Chondrocyte (in vitro differentiated cells): Measurements from ENCODE around the gene CRIM1. TPM values are rescaled to one million over a fixed set of nuclear protein-coding genes. Genes with fewer than 3 reads are reported as not detected.
A peak's percentile ranks its signal among the peaks of the same experiment; 100 is the strongest.

Experiments used
- DNase-seq: peaks from one replicate; pipeline ENCODE4 v3.0.0; 2021; ENCODE audit warnings: mixed read lengths, low spot score
- H3K27ac Mint-ChIP-seq: one replicate; pipeline ENCODE4 v1.8.0; 2021; ENCODE audit warnings: mild to moderate bottlenecking, moderate library complexity, mixed read lengths; ENCODE audit not compliant: unreplicated experiment
- H3K27me3 Mint-ChIP-seq: 2 replicates; pipeline ENCODE4 v1.8.0; 2021; ENCODE audit warnings: low read depth, mixed read lengths
- H3K36me3 Mint-ChIP-seq: 2 replicates; pipeline ENCODE4 v1.8.0; 2021; ENCODE audit warnings: low read depth, mixed read lengths
- H3K4me1 Mint-ChIP-seq: 2 replicates; pipeline ENCODE4 v1.8.0; 2021; ENCODE audit warnings: low read depth, mild to moderate bottlenecking, mixed read lengths
- H3K4me3 Mint-ChIP-seq: one replicate; pipeline ENCODE4 v1.8.0; 2021; ENCODE audit warnings: mild to moderate bottlenecking, moderate library complexity, mixed read lengths; ENCODE audit not compliant: unreplicated experiment
- H3K9me3 Mint-ChIP-seq: 2 replicates; pipeline ENCODE4 v1.8.0; 2021; ENCODE audit warnings: low read depth, mixed read lengths
- CTCF ChIP-seq: fragments of 200-600 bp; sonication (generic); IDR thresholded peaks from 2 replicates; pipeline ENCODE4 v1.5.0; 2021; ENCODE audit warnings: antibody characterized with exemption, mild to moderate bottlenecking, moderate library complexity
- total RNA-seq: library from RNA; stranded (reverse); gene quantifications from 3 replicates; pipeline ENCODE4 v1.2.1, GENCODE V29; 2021

CRIM1 gene
- total RNA-seq, 1 donor from 2014 or later = 194 TPM

- Mint-ChIP-seq H3K27ac (peak overlapping the region; percentile 88), H3K9me3 (no peaks in the 10 kb centered on the region), H3K4me3 (peak overlapping the region; percentile 31), H3K27me3 (no peaks in the 10 kb centered on the region), H3K36me3 (no peaks in the 10 kb centered on the region), H3K4me1 (peaks cover 90% of the 10 kb centered on the region)
- DNase-seq = no peak
- TF ChIP-seq CTCF = no peak
Observed at GRCh38 chr2:36433311-36434217, 78.0 kb downstream of the CRIM1 start.

GRCh38 chr2:36438449-36438977, 82.9 kb downstream of the CRIM1 start:
- peaks cover 83% of the 10 kb centered on the region for H3K4me1 Mint-ChIP-seq

GRCh38 chr2:36439084-36439483, 83.5 kb downstream of the CRIM1 start:
- H3K4me3 Mint-ChIP-seq = no peak overlapping the region
- peaks cover 79% of the 10 kb centered on the region for H3K4me1 Mint-ChIP-seq
- DNase-seq = no peak
- H3K9me3 Mint-ChIP-seq = no peaks in the 10 kb centered on the region
- H3K27me3 Mint-ChIP-seq = no peaks in the 10 kb centered on the region
- peaks cover 22% of the 10 kb centered on the region for H3K36me3 Mint-ChIP-seq
- H3K27ac Mint-ChIP-seq = peak overlapping the region; percentile 97
- no peak for TF ChIP-seq CTCF

More at GRCh38 chr2:36438449-36438977, 82.9 kb downstream of the CRIM1 start:
- H3K9me3 Mint-ChIP-seq = no peaks in the 10 kb centered on the region
- no peak for DNase-seq
- H3K4me3 Mint-ChIP-seq = peak overlapping the region; percentile 5
- no peaks in the 10 kb centered on the region for H3K27me3 Mint-ChIP-seq
- H3K36me3 Mint-ChIP-seq = peaks cover 20% of the 10 kb centered on the region
- peak overlapping the region; percentile 97 for H3K27ac Mint-ChIP-seq
- no peak for TF ChIP-seq CTCF

GRCh38 chr2:36441065-36441625, 85.6 kb downstream of the CRIM1 start:
- H3K9me3 Mint-ChIP-seq = no peaks in the 10 kb centered on the region
- no peak for DNase-seq
- H3K4me3 Mint-ChIP-seq = no peak overlapping the region
- H3K27me3 Mint-ChIP-seq = no peaks in the 10 kb centered on the region
- peak overlapping the region; percentile 77 for H3K27ac Mint-ChIP-seq
- no peak for TF ChIP-seq CTCF
- H3K4me1 Mint-ChIP-seq = peaks cover 72% of the 10 kb centered on the region
- H3K36me3 Mint-ChIP-seq = peaks cover 35% of the 10 kb centered on the region

- H3K9me3 Mint-ChIP-seq = no peaks in the 10 kb centered on the region
- H3K27me3 Mint-ChIP-seq = no peaks in the 10 kb centered on the region
Observed at GRCh38 chr2:36441816-36442215, 86.2 kb downstream of the CRIM1 start.

More at GRCh38 chr2:36441816-36442215, 86.2 kb downstream of the CRIM1 start:
- Mint-ChIP-seq H3K27ac (peak overlapping the region; percentile 77), H3K36me3 (peaks cover 39% of the 10 kb centered on the region), H3K4me1 (peaks cover 69% of the 10 kb centered on the region), H3K4me3 (no peak overlapping the region)
- DNase-seq = no peak
- TF ChIP-seq CTCF = no peak
